Endothelial cell (in vitro differentiated cells): ENCODE data around the gene REC114. TPM values are rescaled to one million over a fixed set of nuclear protein-coding genes. Genes with fewer than 3 reads are reported as not detected.
A peak's percentile ranks its signal among the peaks of the same experiment; 100 is the strongest.

Experiments
- DNase-seq: peaks from one replicate; pipeline ENCODE4 v3.0.0; 2021; ENCODE audit warnings: low spot score
- H3K27ac Mint-ChIP-seq: one replicate; pipeline ENCODE4 v1.8.0; 2021; ENCODE audit warnings: mixed read lengths, inconsistent platforms; ENCODE audit not compliant: unreplicated experiment
- H3K27me3 Mint-ChIP-seq: one replicate; pipeline ENCODE4 v1.8.0; 2021; ENCODE audit warnings: mild to moderate bottlenecking, moderate library complexity, mixed read lengths, inconsistent platforms; ENCODE audit not compliant: unreplicated experiment
- H3K36me3 Mint-ChIP-seq: one replicate; pipeline ENCODE4 v1.8.0; 2021; ENCODE audit warnings: mild to moderate bottlenecking, low read depth, mixed read lengths, inconsistent platforms; ENCODE audit not compliant: unreplicated experiment
- H3K4me1 Mint-ChIP-seq: one replicate; pipeline ENCODE4 v1.8.0; 2021; ENCODE audit warnings: mild to moderate bottlenecking, mixed read lengths, inconsistent platforms; ENCODE audit not compliant: unreplicated experiment
- H3K4me3 Mint-ChIP-seq: one replicate; pipeline ENCODE4 v1.8.0; 2021; ENCODE audit warnings: mild to moderate bottlenecking, mixed read lengths, inconsistent platforms; ENCODE audit not compliant: unreplicated experiment
- H3K9me3 Mint-ChIP-seq: one replicate; pipeline ENCODE4 v1.8.0; 2021; ENCODE audit warnings: mixed read lengths, inconsistent platforms; ENCODE audit not compliant: unreplicated experiment
- CTCF ChIP-seq: fragments of 200-600 bp; sonication (generic); IDR thresholded peaks from one replicate; pipeline ENCODE4 v1.5.0; 2021; ENCODE audit warnings: antibody characterized with exemption; ENCODE audit not compliant: unreplicated experiment
- total RNA-seq: library from RNA; stranded (reverse); fragmentation: NEBNext Ultra II Directional; extraction: Animal tissue kit (Norgen Biotek cat#: 25700); gene quantifications from one replicate; pipeline ENCODE4 v1.2.1, GENCODE V29; 2021; ENCODE audit not compliant: unreplicated experiment

REC114 gene
- total RNA-seq, 1 donor from 2014 or later, result not detected

- TF ChIP-seq CTCF, result no peak
- no peak for DNase-seq
- Mint-ChIP-seq H3K4me3 (peak overlapping the region; percentile 0), H3K27ac (peak overlapping the region; percentile 33), H3K4me1 (peaks cover 78% of the 10 kb centered on the region), H3K36me3 (peaks cover 53% of the 10 kb centered on the region), H3K27me3 (peaks cover 3% of the 10 kb centered on the region), H3K9me3 (no peaks in the 10 kb centered on the region)
Observed at GRCh38 chr15:73570355-73571032, 127.5 kb downstream of the REC114 start.

- peak overlapping the region; percentile 2 for H3K27ac Mint-ChIP-seq
- H3K27me3 Mint-ChIP-seq, result peaks cover 3% of the 10 kb centered on the region
- peak overlapping the region; percentile 7 for H3K4me3 Mint-ChIP-seq
- TF ChIP-seq CTCF, result no peak
- H3K36me3 Mint-ChIP-seq, result peaks cover 53% of the 10 kb centered on the region
- no peaks in the 10 kb centered on the region for H3K9me3 Mint-ChIP-seq
- DNase-seq, result no peak
- H3K4me1 Mint-ChIP-seq, result peaks cover 76% of the 10 kb centered on the region
Observed at GRCh38 chr15:73571346-73571745, 128.4 kb downstream of the REC114 start.

GRCh38 chr15:73572296-73572695, 129.3 kb downstream of the REC114 start:
- Mint-ChIP-seq H3K4me1 (peaks cover 73% of the 10 kb centered on the region), H3K27ac (no peak overlapping the region), H3K36me3 (peaks cover 55% of the 10 kb centered on the region), H3K9me3 (no peaks in the 10 kb centered on the region), H3K4me3 (no peak overlapping the region), H3K27me3 (peaks cover 3% of the 10 kb centered on the region)
- no peak for DNase-seq
- no peak for TF ChIP-seq CTCF

- H3K9me3 Mint-ChIP-seq, result no peaks in the 10 kb centered on the region
- H3K4me3 Mint-ChIP-seq, result peak overlapping the region; percentile 54
- peaks cover 56% of the 10 kb centered on the region for H3K36me3 Mint-ChIP-seq
- DNase-seq, result no peak
- H3K4me1 Mint-ChIP-seq, result peaks cover 73% of the 10 kb centered on the region
- peaks cover 5% of the 10 kb centered on the region for H3K27me3 Mint-ChIP-seq
- TF ChIP-seq CTCF, result no peak
- H3K27ac Mint-ChIP-seq, result peak overlapping the region; percentile 90
Observed at GRCh38 chr15:73573037-73573436, 130.1 kb downstream of the REC114 start.

- H3K36me3 Mint-ChIP-seq, result peaks cover 57% of the 10 kb centered on the region
- no peak for TF ChIP-seq CTCF
- peak overlapping the region; percentile 33 for H3K27ac Mint-ChIP-seq
- H3K9me3 Mint-ChIP-seq, result no peaks in the 10 kb centered on the region
- no peak for DNase-seq
- peaks cover 69% of the 10 kb centered on the region for H3K4me1 Mint-ChIP-seq
- peaks cover 5% of the 10 kb centered on the region for H3K27me3 Mint-ChIP-seq
- peak overlapping the region; percentile 1 for H3K4me3 Mint-ChIP-seq
Observed at GRCh38 chr15:73573572-73573971, 130.6 kb downstream of the REC114 start.
